Body of pancreas (tissue), 4 donors: ENCODE data around the gene ELK4. TPM values are rescaled to one million over a fixed set of nuclear protein-coding genes. Genes with fewer than 3 reads are reported as not detected.
A peak's percentile ranks its signal among the peaks of the same experiment; 100 is the strongest.

Experiments used
- ATAC-seq: fragments of 150-250 bp; one replicate; pipeline ENCODE4 v1.9.1; 2016
- DNase-seq, 4 donors: peaks; one replicate each; pipeline ENCODE4 v3.0.0-alpha.2; 2019
- H3K27ac ChIP-seq, 4 donors: fragments of 200-600 bp; sonication (generic); 1 replicate in 3 of 4; 2 replicates in 1 of 4; pipeline versions ENCODE4 v1.5.1 to v1.6.1; 2016 to 2019; ENCODE audit warnings: mild to moderate bottlenecking in 1 of 4, mixed read lengths in 1 of 4, moderate library complexity in 1 of 4
- H3K27me3 ChIP-seq, 2 donors: fragments of 200-600 bp; sonication (generic); one replicate each; pipeline ENCODE4 v1.6.0; 2016; ENCODE audit warnings: mild to moderate bottlenecking in 1 of 2
- H3K36me3 ChIP-seq, 2 donors: fragments of 200-600 bp; sonication (generic); replicated peaks in 1 of 2; 2 replicates each; pipeline ENCODE4 v1.5.1; 2016; ENCODE audit warnings: low read depth in 2 of 2; ENCODE audit not compliant: insufficient read depth in 1 of 2
- H3K4me1 ChIP-seq: fragments of 200-600 bp; sonication (generic); one replicate; pipeline ENCODE4 v1.6.0; 2016
- H3K4me3 ChIP-seq, 2 donors: fragments of 200-600 bp; sonication (generic); 1 replicate in 1 of 2; 2 replicates in 1 of 2; pipeline ENCODE4 v1.5.1; 2016 to 2019
- H3K9me3 ChIP-seq, 3 donors: fragments of 200-600 bp; sonication (generic); 1 replicate in 2 of 3; 2 replicates in 1 of 3; pipeline ENCODE4 v1.5.1; 2016
- CTCF ChIP-seq, 7 experiments: fragments of 450-650 bp in 4 of 7; fragments of 200-600 bp in 3 of 7; sonication (generic) in 3 of 7; IDR thresholded peaks; one replicate each; pipeline ENCODE4 v1.5.1; 2016 to 2019; ENCODE audit warnings: antibody characterized with exemption in 7 of 7
- POLR2A ChIP-seq, 3 donors: fragments of 450-650 bp; IDR thresholded peaks; one replicate each; pipeline ENCODE4 v1.6.1; 2016; ENCODE audit warnings: antibody characterized with exemption in 3 of 3, mild to moderate bottlenecking in 2 of 3
- WGBS, 2 donors: methylation state at CpG; one replicate each; pipeline ENCODE4 v1.1.5; 2017; 5-methylcytosine and 5-hydroxymethylcytosine counted together
- intact Hi-C: fragments of 100-400 bp; cut with DNase I; formaldehyde crosslinking; loops from one replicate; pipeline ENCODE4 v1.15.1; 2023
- total RNA-seq, 2 donors: library from RNA; depleted of rRNA; stranded (reverse); fragments of >200 nt; gene quantifications; one replicate each; pipeline ENCODE4 v1.1.0, GENCODE V29; 2016

Gene ELK4
- total RNA-seq, 2 donors from 2014 or later = 16.6 to 17.8 TPM

GRCh38 chr1:205661429-205662134 is 29.8 kb upstream of the ELK4 start:
- H3K27me3 ChIP-seq = no peaks in the 10 kb centered on the region
- 76 to 80% methylated on average over 7 to 16 of the region's 16 CpGs for WGBS, 2 donors
- TF ChIP-seq CTCF (IDR thresholded peaks at IDR 0.05) (no peak), POLR2A (IDR thresholded peaks at IDR 0.05) (no peak)
- intact Hi-C loops = loop anchor here (5.0 to 10.0 kb wide), 2 partner anchors 41 to 313 kb away; no protein-coding TSS in a partner anchor
- no peak overlapping the region for H3K4me3 ChIP-seq
- peaks cover 14% of the 10 kb centered on the region for H3K4me1 ChIP-seq
- H3K36me3 ChIP-seq = no peaks in the 10 kb centered on the region
- ATAC-seq (no peak), DNase-seq (no peak)
- H3K9me3 ChIP-seq = no peaks in the 10 kb centered on the region
- no peak overlapping the region for H3K27ac ChIP-seq

- TF ChIP-seq CTCF (IDR thresholded peaks at IDR 0.05) = no peak
- TF ChIP-seq POLR2A (IDR thresholded peaks at IDR 0.05) = no peak
- no peak for DNase-seq
These were observed 28.6 kb upstream of the ELK4 start for GRCh38 chr1:205660361-205660760.

GRCh38 chr1:205658943-205659581 is 27.3 kb upstream of the ELK4 start:
- TF ChIP-seq POLR2A (IDR thresholded peaks at IDR 0.05) = no peak
- peak; percentile 75 to 91 (median 86) for TF ChIP-seq CTCF (IDR thresholded peaks at IDR 0.05)
- intact Hi-C loops = no loop called here
- WGBS, 2 donors = 35% methylated on average over 20 of the region's 20 CpGs; no CpG with 5 or more reads in 1 of the 2 donors
- Histone ChIP-seq H3K4me1 (peaks cover 8% of the 10 kb centered on the region), H3K9me3 (no peaks in the 10 kb centered on the region), H3K27me3 (no peaks in the 10 kb centered on the region), H3K36me3 (no peaks in the 10 kb centered on the region), H3K27ac (no peak overlapping the region), H3K4me3 (no peak overlapping the region)
- DNase-seq (peak; percentile 82 to 91 (median 84)), ATAC-seq (peak; percentile 83)

More at GRCh38 chr1:205660361-205660760, 28.6 kb upstream of the ELK4 start:
- no peak overlapping the region for H3K4me3 ChIP-seq
- H3K27me3 ChIP-seq = no peaks in the 10 kb centered on the region
- H3K27ac ChIP-seq = no peak overlapping the region
- H3K4me1 ChIP-seq = peaks cover 14% of the 10 kb centered on the region
- WGBS, 2 donors = 61 to 70% methylated on average over 4 to 8 of the region's 8 CpGs
- no peak for ATAC-seq
- H3K9me3 ChIP-seq = no peaks in the 10 kb centered on the region
- intact Hi-C loops = loop anchor here (5.0 to 10.0 kb wide), 2 partner anchors 42 to 314 kb away; no protein-coding TSS in a partner anchor
- H3K36me3 ChIP-seq = no peaks in the 10 kb centered on the region

- Histone ChIP-seq H3K27me3 (no peaks in the 10 kb centered on the region), H3K27ac (no peak overlapping the region), H3K36me3 (no peaks in the 10 kb centered on the region), H3K4me3 (no peak overlapping the region), H3K4me1 (peaks cover 8% of the 10 kb centered on the region), H3K9me3 (no peaks in the 10 kb centered on the region)
- ATAC-seq (no peak), DNase-seq (no peak)
- intact Hi-C loops = no loop called here
- TF ChIP-seq POLR2A (IDR thresholded peaks at IDR 0.05) (no peak), CTCF (IDR thresholded peaks at IDR 0.05) (no peak)
- 69 to 71% methylated on average over 2 of the region's 2 CpGs for WGBS, 2 donors
These were observed 24.4 kb upstream of the ELK4 start for GRCh38 chr1:205656236-205656635.
